DMS53 (cell line): ENCODE data around the gene CRYGD.
"Not testable (repeated sequence)": the region's sequence is repeated elsewhere in the genome, so short reads cannot be mapped to it uniquely, and the experiment has no call there.

Experiments
- DNase-seq: peaks from one replicate; lab custom pipeline; 2025; lab: John Stamatoyannopoulos, UW

Gene CRYGD

DNA sequence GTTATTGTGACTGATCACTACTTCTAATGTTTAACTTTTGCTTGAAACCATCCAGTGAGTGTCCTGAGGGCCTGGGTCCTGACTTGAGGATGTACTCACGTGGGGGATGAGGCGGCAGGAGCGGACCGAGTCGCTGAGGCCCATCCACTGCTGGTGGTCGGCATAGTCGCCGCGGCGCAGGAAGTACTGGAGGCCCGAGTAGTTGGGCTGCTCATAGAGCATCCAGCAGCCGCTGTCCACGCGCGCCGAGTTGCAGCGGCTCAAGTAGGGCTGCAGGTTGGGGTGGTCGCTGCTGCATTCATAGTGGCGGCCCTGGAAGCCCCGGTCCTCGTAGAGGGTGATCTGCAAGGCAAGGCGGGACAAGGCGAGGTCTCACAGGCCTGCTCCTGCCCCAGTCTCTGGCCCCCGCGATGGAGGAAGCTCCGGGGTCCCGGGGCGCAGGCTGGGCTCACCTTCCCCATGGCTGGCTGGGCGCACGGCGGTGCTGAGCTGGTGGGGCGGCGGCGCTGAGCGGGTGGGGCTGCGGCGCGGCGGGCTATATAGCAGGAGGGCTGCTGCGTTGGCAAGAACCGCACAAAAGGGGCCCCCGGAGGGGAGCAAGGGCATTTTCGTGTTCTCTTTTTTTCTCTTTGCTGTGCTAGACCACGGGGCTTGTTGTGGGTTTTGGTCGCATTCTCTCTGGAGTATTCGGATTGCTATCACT lies at the start of gene CRYGD:
Gene CRYGD (minus strand): TSS at position 512 of the 703 bp plus-strand sequence. CDS start 51 bp downstream, at position 461.
- DNase-seq: not testable (repeated sequence)

DNA sequence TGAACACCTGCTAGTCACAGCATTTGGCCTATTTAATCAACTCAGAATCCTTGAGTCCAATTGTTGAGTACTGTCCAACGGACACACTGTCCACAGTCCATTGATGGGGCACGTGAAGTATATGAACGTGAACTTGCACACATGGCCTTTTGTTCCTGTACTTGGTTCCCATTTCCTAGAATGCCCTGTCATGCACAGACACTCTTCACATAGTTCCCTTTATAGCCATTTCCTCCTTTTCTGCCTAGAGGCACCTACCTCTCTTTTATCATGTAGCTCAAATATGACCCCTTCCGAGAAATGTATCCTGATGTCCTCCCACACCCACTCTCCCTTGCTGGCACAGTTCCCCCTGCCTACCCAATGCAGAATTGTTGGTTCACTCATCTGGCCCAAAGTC lies 47.8 kb upstream of the CRYGD start:
- no peak for DNase-seq

DNA sequence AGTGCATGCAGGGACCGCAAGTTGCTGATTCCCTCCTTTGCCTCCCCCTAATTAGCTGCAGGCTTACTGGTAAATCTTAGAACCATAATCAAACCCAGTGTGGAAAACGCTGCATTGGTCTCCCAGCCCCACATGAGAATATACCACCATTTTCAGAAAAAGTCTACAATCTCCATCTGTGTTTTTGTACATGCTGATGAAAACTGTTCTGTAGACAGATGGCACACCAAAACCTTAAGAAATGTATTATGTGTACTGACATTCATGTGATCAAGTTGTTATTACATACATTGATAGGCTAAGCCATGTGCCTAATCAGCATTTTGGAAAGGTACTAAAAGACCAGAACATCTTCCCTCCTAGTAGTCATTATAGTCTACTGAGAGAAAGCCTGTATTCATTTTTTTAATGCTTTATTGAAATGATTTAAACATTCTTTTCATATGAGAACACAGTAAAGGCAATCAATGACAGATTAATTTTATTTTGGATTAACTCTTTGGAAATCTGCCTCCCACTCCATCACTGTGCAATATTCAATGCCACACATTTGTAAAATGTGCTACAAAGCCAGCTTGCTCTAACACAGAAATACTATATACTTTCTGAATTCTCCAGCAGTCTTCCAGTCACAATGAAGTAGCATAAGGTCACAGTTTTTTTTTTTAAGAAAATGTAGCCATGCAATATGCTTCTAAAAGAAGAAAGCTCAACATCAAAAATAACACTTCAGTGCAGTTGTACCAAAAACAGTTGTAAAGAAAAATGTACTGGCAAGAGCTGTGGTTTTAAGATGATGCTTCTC lies 40.8 kb upstream of the CRYGD start:
- no peak for DNase-seq

DNA sequence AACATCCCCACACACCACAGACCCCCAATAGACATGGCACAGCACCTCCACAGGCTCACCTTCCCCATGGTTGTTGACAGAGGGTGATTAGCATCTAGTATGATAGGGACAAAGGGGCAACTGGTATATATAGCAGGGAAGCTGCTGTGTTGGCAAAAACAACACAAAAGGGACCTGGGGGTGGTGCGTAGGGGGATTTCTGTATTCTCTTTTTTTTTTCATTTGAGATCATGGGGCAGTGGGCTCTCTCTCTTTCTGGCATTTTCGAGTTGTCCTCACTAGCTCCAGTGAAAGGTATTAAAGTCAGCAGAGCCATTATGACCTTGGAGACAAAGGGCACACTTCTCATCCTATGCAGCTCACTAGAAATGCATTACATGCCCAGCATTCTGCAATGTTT lies 39.2 kb upstream of the CRYGD start, which contains the start of gene CRYGA:
Gene CRYGA (minus strand): TSS at position 101 of the 400 bp plus-strand sequence. CDS start 33 bp downstream, at position 68.
- no peak for DNase-seq

DNA sequence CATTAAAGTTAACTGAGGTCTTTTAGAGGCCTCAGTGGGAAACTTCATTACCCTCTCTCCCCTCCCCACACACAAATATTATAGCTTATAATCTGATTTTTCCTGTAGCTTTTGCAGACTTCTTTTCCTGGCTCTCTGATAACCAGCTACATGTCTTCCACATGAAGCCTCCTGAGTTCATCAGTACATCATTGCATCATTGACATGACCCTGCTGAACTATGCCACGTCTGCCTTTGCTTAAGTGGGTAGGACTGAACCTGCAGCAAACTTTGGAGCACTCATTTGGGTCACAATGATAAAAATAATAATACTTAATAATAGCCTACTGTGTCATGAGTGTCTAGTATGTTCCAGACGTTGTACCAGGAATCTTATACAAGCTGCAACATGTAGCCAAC lies 32.1 kb upstream of the CRYGD start:
- no peak for DNase-seq

DNA sequence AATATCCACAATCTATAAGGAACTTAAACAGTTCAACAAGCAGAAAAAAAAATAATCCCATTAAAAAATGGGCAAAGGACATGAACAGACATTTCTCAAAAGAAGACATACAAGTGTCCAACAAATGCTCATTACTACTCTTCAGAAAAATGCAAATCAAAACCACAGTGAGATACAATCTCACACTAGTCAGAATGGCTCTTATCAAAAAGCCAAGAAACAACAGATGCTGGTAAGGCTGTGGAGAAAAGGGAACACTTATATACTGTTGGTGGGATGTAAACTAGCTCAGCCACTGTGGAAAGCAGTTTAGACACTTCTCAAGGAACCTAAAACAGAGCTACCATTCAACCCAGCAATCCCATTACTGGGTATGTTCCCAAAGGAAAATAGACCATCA lies 28.8 kb upstream of the CRYGD start:
- DNase-seq: no peak

DNA sequence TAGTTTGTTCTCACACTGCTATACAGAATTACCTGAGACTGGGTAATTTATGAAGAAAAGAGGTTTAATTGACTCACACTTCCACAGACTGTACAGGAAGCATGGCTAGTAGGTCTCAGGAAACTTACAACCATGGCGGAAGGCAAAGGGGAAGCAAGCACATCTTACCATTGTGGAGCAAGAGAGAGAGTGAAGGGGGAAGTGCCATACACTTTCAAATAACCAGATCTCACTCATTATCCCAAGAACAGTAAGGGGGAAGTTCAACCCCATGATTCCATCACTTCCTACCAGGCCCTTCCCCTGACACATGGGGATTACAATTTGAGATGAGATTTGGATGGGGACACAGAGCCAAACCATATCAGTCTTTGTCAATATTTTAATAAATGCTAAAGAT lies 26.6 kb upstream of the CRYGD start:
- no peak for DNase-seq

DNA sequence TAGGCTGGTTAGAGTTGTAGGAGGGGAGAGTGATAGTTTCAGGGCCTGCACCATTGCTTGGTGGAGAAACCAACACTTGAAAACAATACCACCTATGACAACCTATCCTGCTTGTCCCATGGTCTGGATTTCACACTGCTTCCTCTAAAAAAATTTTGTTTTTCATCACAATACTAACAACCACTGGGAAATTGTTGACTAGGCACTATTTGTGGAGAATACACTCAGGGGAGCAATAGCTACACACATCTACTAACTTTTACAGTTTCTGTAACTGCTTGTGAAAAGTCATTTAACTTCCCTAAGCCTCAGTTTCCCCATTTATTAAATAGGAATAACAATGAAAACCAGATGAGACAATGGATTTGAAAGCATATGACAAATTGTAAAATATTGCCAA lies 25.8 kb upstream of the CRYGD start:
- no peak for DNase-seq

DNA sequence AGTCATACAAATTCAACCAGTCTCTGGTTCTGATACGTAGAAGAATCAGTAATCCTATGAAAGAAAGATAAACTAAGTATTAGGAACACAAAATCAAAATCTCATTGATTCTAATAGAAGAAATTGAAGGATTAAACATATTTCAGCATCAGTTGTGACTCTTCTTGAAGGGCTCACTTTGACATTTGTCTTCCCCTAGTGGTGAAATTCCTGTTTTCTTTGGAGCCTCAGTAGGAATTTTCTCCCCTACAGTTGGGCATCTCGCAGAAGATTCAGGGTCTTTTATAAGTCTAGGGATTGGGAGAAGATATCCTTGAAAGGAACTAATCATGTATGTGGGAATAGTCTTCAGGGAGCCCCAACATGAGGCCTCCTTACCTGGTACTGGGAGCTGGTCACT lies 24.5 kb upstream of the CRYGD start:
- no peak for DNase-seq

DNA sequence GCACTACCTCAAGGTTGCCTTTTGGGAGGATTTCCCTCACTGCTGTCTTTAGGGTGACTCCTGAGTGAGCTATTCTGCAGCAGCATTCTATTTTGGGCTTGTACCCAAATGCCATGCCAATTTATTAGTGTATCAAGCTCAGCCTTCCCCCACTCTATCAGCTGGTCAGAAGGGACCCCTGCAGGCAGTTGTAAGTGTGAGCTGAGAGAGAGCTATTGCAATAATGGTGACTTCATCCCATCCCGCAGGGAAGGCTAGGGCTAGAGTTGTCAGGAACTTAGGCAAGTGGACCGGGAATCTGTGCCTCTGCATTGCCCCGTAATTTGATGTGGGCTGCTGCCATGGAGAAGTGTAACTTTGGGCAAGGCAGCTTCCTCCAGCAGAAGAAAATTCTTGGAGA lies 23.4 kb upstream of the CRYGD start:
- no peak for DNase-seq

DNA sequence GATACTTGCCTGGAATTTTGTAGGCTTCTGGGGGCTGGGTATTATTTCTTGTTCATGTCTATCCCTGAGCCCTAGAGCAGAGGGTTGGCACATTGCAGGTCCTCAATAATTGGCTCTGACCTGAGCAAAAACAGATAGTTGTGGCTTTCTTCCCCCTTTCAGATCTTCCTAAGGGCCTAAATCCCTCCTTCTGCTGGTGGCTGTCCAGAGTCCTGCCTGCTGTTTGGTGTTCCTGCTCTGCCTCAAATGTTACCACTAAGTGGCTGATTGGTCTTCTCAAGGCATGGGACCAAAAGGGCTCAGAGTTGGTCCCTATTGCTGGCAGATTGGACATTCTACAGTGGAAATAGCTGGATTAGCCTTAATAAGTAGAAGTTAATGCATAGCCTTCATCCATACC lies 22.7 kb upstream of the CRYGD start:
- DNase-seq: no peak

DNA sequence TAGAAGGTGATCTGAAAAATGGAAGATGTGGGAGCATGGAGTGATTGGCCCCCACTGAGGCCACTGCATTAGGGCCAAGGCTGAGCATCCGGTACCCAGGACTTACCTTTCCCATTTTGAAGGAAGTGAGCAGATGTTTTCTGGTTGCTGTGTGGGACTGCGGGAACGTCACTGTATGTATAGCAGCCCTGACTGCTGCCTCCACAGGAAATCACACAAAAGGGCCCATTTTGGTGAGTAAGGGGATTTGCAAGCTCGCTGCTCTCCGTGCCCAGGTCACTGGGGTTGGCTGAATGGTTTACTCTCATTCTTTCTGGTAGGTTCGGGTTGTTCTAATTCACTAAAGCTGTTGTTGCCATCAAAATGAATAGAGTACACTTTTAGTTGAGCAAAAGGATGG lies 21.7 kb upstream of the CRYGD start, which contains the start of gene CRYGB:
Gene CRYGB (minus strand): TSS at position 153 of the 400 bp plus-strand sequence. CDS start 38 bp downstream, at position 115.
- DNase-seq: no peak

DNA sequence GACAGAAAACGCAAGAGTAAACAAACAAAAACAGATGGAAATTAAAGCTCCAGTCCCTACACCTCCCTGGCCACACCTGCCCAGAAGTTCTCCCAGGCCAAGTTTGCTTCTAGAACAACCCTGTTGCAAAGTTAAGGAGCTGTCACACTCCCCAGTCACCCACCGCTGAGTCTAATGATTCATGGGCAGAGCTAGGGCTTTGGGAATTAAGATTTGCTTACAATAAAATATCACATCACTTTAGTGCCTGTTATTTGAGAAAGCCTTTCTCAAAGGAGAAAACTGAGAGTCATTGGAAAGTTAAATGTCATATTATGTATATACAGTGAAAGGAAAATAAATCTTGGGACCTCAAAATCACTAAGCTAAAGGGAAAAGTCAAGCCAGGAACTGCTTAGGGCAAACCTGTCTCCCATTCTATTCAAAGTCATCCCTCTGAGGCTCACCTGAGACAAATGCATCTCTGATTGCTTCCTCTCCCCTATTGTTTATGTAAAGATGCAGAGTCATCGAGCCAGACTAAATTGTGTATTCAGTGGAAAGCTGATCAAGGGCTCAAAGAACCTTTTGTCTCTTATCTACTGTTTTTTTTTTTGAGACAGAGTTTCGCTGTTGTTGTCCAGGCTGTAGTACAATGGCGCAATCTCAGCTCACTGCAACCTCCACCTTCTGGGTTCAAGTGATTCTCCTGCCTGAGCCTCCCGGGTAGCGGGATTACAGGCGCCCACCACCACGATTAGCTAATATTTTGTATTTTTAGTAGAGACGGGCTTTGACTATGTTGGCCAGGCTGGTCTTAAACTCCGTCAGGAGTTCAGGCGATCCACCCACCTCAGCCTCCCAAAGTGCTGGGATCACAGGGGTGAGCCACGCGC lies 18.8 kb upstream of the CRYGD start:
- DNase-seq: peak; percentile 57

DNA sequence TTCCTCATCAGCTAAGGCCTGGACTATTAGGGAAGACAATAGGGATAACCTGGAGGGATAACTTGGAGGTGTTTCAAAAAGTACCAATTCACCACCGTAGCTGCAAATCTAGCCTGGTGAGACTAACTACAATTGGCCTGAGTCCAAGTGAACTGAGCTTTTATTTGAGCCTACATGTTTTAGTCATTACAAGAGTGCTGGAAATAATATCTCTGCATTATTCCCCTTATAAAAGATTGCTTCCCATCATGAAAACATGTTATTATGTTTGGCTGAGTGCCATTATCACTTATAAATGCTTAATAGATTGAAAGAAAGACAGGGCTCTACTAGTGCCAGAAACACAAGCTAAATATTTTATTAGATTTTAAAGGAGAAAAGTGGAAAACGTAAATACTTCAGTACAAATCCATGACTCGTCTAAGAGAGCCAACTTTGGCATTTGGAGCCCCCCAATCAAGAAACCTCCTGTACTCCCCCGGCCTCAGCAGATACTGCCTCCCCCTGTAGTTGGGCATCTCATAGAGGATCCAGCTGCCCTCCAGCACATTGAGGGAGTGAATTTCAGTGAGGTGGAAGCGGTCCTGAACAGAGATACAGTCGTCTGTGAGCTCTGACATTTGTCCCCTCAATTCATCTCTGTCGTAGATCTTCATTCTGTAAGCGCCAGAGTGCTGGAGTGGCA lies 18.1 kb upstream of the CRYGD start:
- peak; percentile 9 for DNase-seq

DNA sequence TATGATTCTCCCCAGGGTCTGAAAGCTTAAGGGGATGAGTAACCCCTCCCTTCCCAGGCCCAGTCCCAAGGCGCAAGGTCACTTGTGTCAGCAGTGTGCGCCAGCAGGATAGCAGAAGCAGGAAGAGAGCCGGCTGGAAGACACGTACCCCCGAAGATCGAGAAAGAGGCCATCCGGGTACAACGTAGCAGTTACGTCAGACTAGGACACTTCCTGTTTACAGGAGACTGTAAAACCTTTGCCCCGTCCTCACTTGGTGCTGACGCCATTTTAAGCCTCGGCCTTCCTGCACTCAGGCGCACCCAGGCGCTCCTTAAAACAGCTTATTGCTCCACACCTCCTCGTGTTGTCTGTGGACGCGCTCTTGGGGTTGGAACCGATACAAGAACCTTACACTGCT lies 15.1 kb upstream of the CRYGD start:
- no peak for DNase-seq

DNA sequence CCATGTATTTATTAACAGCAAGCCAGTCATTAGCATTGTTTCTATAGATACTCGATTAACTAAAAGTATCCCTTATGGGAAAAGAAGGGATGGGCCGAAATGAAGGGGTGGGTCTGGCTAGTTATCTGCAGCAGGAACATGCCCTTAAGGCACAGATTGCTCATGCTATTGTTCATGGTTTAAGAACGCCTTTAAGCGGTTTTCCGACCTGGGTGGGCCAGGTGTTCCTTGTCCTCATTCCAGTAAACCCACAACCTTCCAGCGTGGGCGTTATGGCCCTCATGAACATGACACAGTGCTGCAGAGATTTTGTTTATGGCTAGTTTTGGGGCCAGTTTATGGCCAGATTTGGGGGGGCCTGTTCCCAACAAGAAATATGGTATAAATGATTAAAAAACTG lies 14.0 kb upstream of the CRYGD start:
- not testable (repeated sequence) for DNase-seq

DNA sequence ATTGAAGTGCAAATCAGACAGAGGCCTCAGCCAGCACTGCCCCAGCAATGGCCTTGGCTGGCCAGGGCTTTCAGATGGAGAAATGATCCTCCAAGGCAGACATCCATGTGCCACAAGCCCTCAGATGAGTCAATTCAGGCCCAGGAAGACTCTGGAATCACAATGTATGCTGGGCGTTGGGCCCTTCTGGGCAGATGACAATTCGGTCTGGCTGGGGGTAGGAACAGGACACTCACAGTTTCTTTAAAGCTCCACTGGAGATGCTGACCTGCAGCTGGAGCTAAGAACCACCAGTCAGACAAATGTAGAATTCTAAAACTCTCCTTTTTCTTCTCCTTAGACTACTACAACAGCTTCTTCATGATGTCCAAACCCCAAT lies 12.4 kb upstream of the CRYGD start:
- no peak for DNase-seq

DNA sequence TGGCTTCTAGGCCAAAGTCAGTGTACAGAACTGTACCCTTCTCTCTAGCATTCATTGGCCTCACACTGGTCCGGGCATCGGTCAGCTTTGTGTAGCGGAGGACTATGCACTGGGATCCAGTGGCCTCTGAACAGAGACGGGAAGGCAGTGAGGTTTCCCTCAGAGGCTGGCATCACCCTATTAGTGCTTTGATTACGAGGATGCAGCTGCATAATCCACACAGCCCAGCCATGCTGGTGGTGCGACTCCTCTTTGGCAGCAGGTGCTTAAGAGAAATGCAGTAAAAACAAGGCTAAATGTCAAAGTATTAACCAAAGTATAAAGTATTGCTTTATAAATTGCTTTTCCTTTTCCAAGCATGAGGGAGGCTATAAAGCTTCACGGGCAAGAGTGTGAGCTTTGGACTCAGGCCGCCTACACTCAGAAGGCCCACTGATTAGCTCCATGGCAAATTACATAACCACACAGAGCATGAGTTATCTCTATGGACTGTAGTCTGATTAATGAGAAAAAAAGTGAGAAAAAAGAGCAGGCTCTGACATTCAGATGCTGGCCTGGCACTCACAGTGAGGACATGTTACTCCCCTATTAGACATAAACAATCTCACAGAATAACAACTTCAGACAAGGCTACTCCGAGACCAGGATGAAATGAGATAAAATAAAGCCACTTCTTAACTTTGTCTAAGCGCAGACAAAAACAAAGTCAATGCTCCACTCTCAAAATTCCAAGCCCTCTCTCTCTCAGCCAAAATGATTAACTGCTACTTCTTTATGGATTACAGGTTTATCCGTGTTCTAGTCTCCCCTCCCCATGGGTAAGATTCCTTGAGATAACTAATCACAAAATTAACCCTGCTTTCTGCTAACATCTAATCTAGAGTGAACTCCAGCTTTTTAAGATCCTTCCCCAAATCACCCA lies 11.7 kb upstream of the CRYGD start:
- no peak for DNase-seq

DNA sequence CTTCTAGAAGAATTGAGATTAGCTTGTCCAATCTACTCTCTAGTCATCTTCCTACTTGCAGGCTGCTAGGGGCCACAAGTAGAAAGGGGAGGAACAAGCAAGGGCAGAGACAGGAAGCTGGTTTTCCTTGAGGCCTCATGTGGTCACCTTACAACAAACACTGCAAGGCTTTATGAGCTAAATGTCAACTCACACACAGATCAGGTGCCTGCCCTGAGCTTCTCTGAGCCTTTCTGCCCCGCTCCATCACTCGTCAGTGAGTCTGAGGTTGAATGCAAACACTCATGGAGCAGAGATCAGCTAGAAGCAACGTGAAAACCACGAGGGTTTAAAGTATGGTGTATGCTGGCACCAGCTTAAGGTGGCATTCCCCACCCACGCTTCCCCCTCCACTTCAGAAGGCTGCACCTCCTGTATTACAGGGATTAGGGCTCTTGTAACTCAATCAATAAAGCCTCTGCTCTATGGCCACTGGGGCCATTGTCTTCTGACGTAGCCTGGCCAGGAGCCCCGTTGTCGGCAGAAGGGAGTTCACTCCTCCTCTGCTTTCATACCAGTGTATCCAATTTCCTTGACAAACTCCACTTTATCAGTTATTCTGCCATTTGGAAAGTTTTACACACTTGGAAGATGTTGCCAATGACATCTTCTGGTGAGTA lies 10.7 kb upstream of the CRYGD start:
- no peak for DNase-seq

DNA sequence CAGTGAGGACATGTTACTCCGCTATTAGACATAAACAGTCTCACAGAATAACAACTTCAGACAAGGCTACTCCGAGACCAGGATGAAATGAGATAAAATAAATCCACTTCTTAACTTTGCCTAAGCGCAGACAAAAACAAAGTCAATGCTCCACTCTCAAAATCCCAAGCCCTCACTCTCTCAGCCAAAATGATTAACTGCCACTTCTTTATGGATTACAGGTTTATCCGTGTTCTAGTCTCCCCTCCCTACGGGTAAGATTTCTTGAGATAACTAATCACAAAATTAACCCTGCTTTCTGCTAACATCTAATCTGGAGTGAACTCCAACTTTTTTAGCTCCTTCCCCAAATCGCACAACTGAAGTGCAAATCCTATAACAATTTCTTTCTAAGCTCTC lies 6.4 kb upstream of the CRYGD start:
- DNase-seq: no peak
